Left renal pelvis (tissue), 4 donors: ENCODE measurements around the gene IMP3. TPM values are rescaled to one million over a fixed set of nuclear protein-coding genes. Genes with fewer than 3 reads are reported as not detected.

Experiments
- DNase-seq, 4 donors: peaks; one replicate each; pipeline ENCODE4 v3.0.0-alpha.2; 2013; ENCODE audit warnings: low read depth in 4 of 4, low spot score in 3 of 4
- polyA plus RNA-seq, 4 donors: library from polyadenylated mRNA; unstranded; fragments of 120-200 nt; gene quantifications; one replicate each; pipeline ENCODE4 v1.2.1, GENCODE V29; 2013; ENCODE audit not compliant: insufficient read length in 4 of 4

IMP3 gene
- polyA plus RNA-seq, 4 donors = 31.3 to 59.1 (median 51.5) TPM

GRCh38 chr15:75625542-75626347, 14.3 kb downstream of the IMP3 start, which contains the start of gene SNUPN:
SNUPN (minus strand) TSS chr15:75625725; CDS start chr15:75621051, 4,674 bp downstream.
- peak; percentile 86 to 92 (median 88) for DNase-seq

GRCh38 chr15:75622505-75622904, 17.5 kb downstream of the IMP3 start:
- no peak for DNase-seq

DNA sequence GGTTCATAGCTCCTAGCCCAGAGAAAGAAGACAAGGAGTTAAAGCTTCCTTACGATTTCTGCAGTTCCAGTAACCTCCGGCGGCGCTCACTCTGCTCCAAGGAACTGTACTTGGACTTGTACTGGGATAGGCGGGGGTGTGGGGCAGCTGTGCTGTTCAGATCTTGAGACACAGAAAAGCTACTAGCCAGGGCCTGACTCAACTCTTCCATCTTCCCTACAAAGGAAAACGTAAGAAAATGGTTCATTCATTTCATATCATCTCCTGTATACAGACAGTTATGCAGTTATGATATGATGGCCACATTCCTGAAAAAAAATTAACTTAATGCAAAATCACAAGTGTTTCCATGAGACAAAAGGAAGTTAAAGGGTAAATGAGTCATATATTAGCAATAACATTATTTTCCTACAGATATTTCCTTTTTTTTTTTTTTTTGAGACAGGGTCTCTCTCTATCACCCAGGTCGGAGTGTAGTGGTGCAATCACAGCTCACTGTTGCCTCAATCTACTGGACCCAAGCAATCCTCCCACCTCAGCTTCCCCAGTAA, 19.1 kb downstream of the IMP3 start:
- DNase-seq = no peak

GRCh38 chr15:75620058-75620820, 19.8 kb downstream of the IMP3 start:
- no peak for DNase-seq

GRCh38 chr15:75616766-75617165, 23.3 kb downstream of the IMP3 start:
- no peak for DNase-seq

DNA sequence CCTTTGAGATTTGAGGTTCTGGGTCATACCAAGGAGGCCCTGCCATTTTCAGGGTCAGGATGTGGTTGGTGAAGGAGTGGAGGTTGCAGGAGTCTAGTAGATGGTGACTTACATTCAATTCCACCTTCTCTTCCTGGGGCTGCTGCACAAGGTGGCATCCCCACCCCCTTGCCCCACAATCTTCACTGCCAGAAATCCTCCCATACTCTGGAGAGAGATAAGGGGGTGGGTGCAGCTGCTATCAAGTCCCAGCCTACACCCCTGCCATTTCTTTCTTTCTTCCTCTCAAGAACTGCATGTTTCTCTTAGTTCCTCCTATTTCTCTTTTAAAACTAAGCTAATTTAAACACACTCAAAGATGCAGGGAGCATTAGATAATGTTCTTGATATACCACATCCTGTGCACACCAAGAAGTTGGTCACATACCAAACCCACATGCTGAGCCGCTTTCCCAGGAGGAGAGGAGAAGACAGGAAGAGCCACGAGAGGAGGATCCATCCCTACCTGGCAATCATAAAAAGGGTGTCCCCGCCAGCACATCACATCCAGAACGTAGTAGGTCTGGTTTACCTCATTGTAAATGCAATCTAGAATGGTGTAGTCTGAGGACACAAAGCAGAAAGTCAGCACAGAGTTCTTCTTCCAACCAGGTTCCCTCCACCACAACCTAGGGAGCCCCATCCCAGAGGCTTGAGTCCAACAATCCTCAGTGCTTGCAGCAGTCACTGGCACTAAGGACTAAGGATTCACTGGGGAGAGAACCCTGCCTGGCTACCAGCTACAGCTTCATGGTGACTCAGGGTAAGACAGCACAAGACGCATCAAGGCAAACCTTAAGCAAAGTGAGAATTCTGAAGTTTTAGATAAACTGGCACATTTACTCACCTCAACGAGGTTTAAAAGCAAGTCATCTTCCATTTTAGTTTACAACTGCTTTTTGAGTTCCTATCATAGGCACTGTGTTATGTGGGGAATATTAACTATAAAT, 33.0 kb downstream of the IMP3 start:
- DNase-seq = no peak

GRCh38 chr15:75606026-75606425, 34.0 kb downstream of the IMP3 start:
- no peak for DNase-seq

DNA sequence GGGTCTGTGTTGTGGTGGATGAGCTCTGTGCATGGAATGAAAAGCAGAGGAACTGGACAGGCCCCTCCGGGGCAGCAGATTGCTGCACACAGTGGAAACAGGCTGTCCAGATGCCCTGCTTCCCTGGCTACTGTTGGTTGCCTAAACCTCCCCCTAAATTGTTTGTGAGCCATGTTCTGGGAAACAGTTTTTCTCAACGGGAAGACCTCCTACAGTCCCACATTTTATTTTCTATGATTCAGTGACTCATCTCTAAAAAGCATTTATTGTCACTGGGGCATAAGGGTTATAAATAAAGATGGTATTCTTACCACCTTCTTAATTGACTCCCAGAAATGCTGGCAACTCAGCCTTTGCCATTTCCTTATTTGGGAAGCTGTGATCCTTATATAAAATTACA, 40.6 kb downstream of the IMP3 start:
- DNase-seq = no peak

GRCh38 chr15:75598361-75598760, 41.7 kb downstream of the IMP3 start:
- no peak for DNase-seq

DNA sequence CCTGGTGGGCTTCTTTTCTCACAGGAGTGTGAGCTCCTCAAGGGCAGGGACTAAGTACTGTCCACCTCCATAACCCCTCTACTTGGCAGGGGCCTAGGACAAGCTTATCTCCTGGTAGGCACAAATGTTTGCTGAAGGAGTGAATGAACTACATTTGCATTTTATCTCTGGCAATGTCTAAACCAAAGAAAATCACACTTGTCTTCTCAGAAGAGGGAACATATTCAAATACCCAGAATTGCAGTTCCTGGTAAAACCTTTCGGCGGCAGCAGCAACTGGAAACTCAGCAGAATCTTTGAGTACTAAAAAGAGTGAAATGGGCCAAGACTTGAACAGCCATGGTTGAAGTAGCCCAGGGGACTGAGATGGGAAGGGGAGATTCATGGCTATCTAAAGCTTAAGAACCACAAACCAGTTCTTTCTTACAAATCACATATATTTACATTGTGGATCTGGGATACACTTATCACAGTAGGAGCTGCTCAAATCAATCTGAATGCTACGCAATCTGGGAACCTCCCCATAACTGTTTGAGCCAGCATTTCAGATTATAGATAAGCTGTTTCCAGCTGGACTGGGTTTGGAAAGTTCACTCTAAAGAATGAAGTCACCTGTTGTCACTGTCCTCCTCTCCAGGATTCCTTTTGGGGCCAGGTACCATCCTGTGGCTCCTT, 42.2 kb downstream of the IMP3 start:
- no peak for DNase-seq

DNA sequence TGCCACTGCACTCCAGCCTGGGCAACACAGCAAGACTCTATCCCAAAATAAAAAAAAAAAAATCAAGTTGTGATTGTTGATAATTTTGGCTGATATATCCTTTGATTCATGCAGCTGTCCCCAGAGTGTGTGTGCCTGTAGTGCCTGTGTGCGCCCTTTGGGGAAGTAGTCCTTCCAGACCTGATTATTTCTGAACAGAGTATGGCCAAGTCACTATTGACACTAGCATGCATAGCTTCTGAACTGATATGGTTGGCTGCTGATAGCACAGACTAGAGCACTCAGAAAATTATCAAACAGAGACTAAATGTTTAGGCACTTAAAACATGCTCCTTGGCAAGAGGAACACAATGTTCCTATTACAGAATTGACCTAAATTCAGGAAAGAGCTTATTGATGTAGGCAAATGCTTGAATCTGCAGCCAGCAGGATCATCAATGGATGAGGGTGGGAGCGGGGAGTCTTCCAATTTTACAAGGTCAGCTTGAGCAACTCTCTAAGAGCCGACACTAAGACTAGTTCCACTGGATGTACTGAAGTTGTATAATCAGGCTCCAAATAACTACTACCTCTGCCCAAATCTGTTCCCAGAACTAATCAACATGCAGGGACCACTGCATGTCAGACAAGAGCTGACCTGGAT, 43.2 kb downstream of the IMP3 start:
- DNase-seq = no peak

- no peak for DNase-seq
Observed at GRCh38 chr15:75594276-75594675, 45.7 kb downstream of the IMP3 start.

DNA sequence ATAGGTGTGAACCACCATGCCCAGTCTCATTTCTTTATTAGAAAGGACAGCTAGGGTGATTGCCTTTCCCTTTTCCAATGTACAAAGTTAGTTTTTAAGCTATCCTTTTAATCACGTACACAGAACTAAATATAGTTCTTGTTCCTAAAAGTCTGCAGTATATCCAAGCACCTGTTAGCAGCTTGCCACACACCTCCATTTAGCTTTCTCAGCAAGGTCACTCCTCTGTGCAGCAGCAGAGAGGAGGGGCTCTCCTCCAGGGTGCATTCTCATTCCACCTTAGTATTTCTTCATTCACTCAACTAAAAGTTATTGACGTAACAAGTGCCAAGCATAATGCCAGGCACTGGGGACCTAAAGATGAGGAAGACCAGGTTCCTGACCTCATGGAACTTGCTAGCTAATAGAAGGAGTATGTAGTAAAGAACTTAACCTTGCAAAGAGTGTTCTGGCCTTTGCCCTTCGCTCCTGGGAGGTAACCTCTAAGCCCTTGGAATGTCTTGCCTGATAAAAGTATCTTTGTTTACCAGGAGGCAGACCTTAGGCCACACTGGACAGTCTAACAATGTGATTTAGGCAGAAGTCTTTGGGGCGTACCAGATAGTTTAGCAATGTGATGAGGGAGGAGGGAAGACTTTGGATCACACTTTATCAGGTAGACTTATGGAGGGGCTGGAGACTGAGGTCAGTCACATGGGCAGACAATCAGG, 48.2 kb downstream of the IMP3 start:
- no peak for DNase-seq

- DNase-seq = no peak
Observed at GRCh38 chr15:75590239-75590638, 49.8 kb downstream of the IMP3 start.

Other genes with a start within 250 kb of the IMP3 start
- 10 to 100 TPM; 51.8 to 62.9 (median 58.7) TPM for gene SIN3A, start 188.5 kb downstream of the IMP3 start, polyA plus RNA-seq
- gene PTPN9, start 60.9 kb downstream of the IMP3 start, polyA plus RNA-seq = 10 to 100 TPM; 37.2 to 46.6 (median 45.9) TPM
- 10 to 100 TPM; 29.7 to 35.6 (median 30.4) TPM for gene SNUPN, start 14.5 kb downstream of the IMP3 start, polyA plus RNA-seq
- gene SNX33, start 7.7 kb upstream of the IMP3 start, polyA plus RNA-seq = 10 to 100 TPM; 18.1 to 27.0 (median 20.1) TPM
- gene CSPG4, start 72.6 kb upstream of the IMP3 start, polyA plus RNA-seq = 1 to 10 TPM; 7.6 to 8.6 (median 8.5) TPM
- 10 to 100 TPM; 43.3 to 68.1 (median 52.0) TPM for gene UBE2Q2, start 203.2 kb upstream of the IMP3 start, polyA plus RNA-seq